ENCODE data around the gene PSMA8. TPM values are rescaled to one million over a fixed set of nuclear protein-coding genes. Genes with fewer than 3 reads are reported as not detected.

Gene PSMA8
- total RNA-seq, 1 donor from 2014 or later = not detected

- no peak for TF ChIP-seq CTCF (IDR thresholded peaks at IDR 0.05)
- Mint-ChIP-seq H3K36me3 (ENCODE audit: low read depth) (no peaks in the 10 kb centered on the region), H3K4me3 (ENCODE audit: unreplicated experiment) (peak overlapping the region; percentile 95), H3K27me3 (ENCODE audit: low read depth) (peaks cover 18% of the 10 kb centered on the region), H3K4me1 (ENCODE audit: low read depth) (peaks cover 19% of the 10 kb centered on the region), H3K27ac (ENCODE audit: unreplicated experiment) (peak overlapping the region; percentile 92), H3K9me3 (ENCODE audit: low read depth) (no peaks in the 10 kb centered on the region)
- no peak for DNase-seq (ENCODE audit: low spot score)
Observed at GRCh38 chr18:26225915-26226228, 92.2 kb downstream of the PSMA8 start.

GRCh38 chr18:26226229-26227050 lies 92.8 kb downstream of the PSMA8 start, which contains the start of gene TAF4B:
Gene TAF4B, plus strand, starts transcription at chr18:26226445. Its CDS starts 489 bp downstream, at chr18:26226934.
- Mint-ChIP-seq H3K4me3 (ENCODE audit: unreplicated experiment) (peak within 1 kb of the TSS; percentile 95), H3K9me3 (ENCODE audit: low read depth) (no peaks in the 10 kb centered on the region), H3K27ac (ENCODE audit: unreplicated experiment) (peak within 1 kb of the TSS; percentile 92), H3K36me3 (ENCODE audit: low read depth) (no peaks in the 10 kb centered on the region), H3K27me3 (ENCODE audit: low read depth) (peaks cover 12% of the 10 kb centered on the region), H3K4me1 (ENCODE audit: low read depth) (peaks cover 19% of the 10 kb centered on the region)
- DNase-seq (ENCODE audit: low spot score) = peak; percentile 96
- TF ChIP-seq CTCF (IDR thresholded peaks at IDR 0.05) = no peak

GRCh38 chr18:26227051-26227670 lies 93.5 kb downstream of the PSMA8 start:
- Mint-ChIP-seq H3K4me1 (ENCODE audit: low read depth) (peaks cover 19% of the 10 kb centered on the region), H3K9me3 (ENCODE audit: low read depth) (no peaks in the 10 kb centered on the region), H3K27ac (ENCODE audit: unreplicated experiment) (peak overlapping the region; percentile 73), H3K4me3 (ENCODE audit: unreplicated experiment) (peak overlapping the region; percentile 95), H3K36me3 (ENCODE audit: low read depth) (no peaks in the 10 kb centered on the region), H3K27me3 (ENCODE audit: low read depth) (peaks cover 5% of the 10 kb centered on the region)
- no peak for TF ChIP-seq CTCF (IDR thresholded peaks at IDR 0.05)
- no peak for DNase-seq (ENCODE audit: low spot score)

- peaks cover 4% of the 10 kb centered on the region for H3K27me3 Mint-ChIP-seq (ENCODE audit: low read depth)
- H3K27ac Mint-ChIP-seq (ENCODE audit: unreplicated experiment) = no peak overlapping the region
- H3K4me1 Mint-ChIP-seq (ENCODE audit: low read depth) = peaks cover 19% of the 10 kb centered on the region
- no peak for DNase-seq (ENCODE audit: low spot score)
- no peak overlapping the region for H3K4me3 Mint-ChIP-seq (ENCODE audit: unreplicated experiment)
- no peaks in the 10 kb centered on the region for H3K9me3 Mint-ChIP-seq (ENCODE audit: low read depth)
- no peaks in the 10 kb centered on the region for H3K36me3 Mint-ChIP-seq (ENCODE audit: low read depth)
- TF ChIP-seq CTCF (IDR thresholded peaks at IDR 0.05) = no peak
Observed at GRCh38 chr18:26228562-26229260, 95.0 kb downstream of the PSMA8 start.

- H3K36me3 Mint-ChIP-seq (ENCODE audit: low read depth) = no peaks in the 10 kb centered on the region
- DNase-seq (ENCODE audit: low spot score) = no peak
- H3K4me3 Mint-ChIP-seq (ENCODE audit: unreplicated experiment) = no peak overlapping the region
- H3K4me1 Mint-ChIP-seq (ENCODE audit: low read depth) = peaks cover 18% of the 10 kb centered on the region
- H3K9me3 Mint-ChIP-seq (ENCODE audit: low read depth) = no peaks in the 10 kb centered on the region
- no peaks in the 10 kb centered on the region for H3K27me3 Mint-ChIP-seq (ENCODE audit: low read depth)
- no peak overlapping the region for H3K27ac Mint-ChIP-seq (ENCODE audit: unreplicated experiment)
- TF ChIP-seq CTCF (IDR thresholded peaks at IDR 0.05) = no peak
Observed at GRCh38 chr18:26230497-26230896, 96.8 kb downstream of the PSMA8 start.

Measured in chondrocyte (in vitro differentiated cells).